ENCODE measurements around the gene NOBOX.
"Not testable (repeated sequence)": the region's sequence is repeated elsewhere in the genome, so short reads cannot be mapped to it uniquely, and the experiment has no call there.

- not testable (repeated sequence) for TF ChIP-seq EP300, CTCF, POLR2A (IDR thresholded peaks at IDR 0.05)
Measured at GRCh38 chr7:144362061-144362460, 41.4 kb downstream of the NOBOX start.

Data from tibial nerve (tissue), 4 donors.